SK-N-SH treated with all-trans-retinoic acid at 6 μM for 48 hours (cell line): ENCODE results near the gene SUDS3.
A peak's percentile ranks its signal among the peaks of the same experiment; 100 is the strongest.

Experiments
- ATAC-seq: fragments of 200-7000 bp; cut with Tn5 transposase; 3 replicates; pipeline ENCODE4 v1.9.1; 2020; ENCODE audit warnings: mild to moderate bottlenecking, moderate library complexity
- ARNTL ChIP-seq: fragments of 450-650 bp; formaldehyde crosslinking; IDR thresholded peaks from 2 replicates; pipeline ENCODE4 v1.5.0; 2020; ENCODE audit warnings: low read depth, mild to moderate bottlenecking, moderate library complexity, borderline replicate concordance
- BACH2 ChIP-seq: fragments of 250-450 bp; sonication (Bioruptor Pico); IDR thresholded peaks from 2 replicates; pipeline ENCODE4 v1.9.0; 2021; ENCODE audit warnings: mild to moderate bottlenecking, borderline replicate concordance
- ESRRG ChIP-seq: fragments of 250-450 bp; sonication (Bioruptor Pico); IDR thresholded peaks from 2 replicates; pipeline ENCODE4 v1.6.1; 2021; ENCODE audit warnings: mild to moderate bottlenecking
- ISL1 ChIP-seq: fragments of 250-450 bp; sonication (Bioruptor Pico); IDR thresholded peaks from 2 replicates; pipeline ENCODE4 v2.1.2; 2022; ENCODE audit warnings: mild to moderate bottlenecking, moderate library complexity
- OSR1 ChIP-seq: fragments of 250-450 bp; sonication (Bioruptor Pico); IDR thresholded peaks from 2 replicates; pipeline ENCODE4 v1.8.0; 2022; ENCODE audit warnings: moderate library complexity, mild to moderate bottlenecking, inconsistent platforms
- PATZ1 ChIP-seq: fragments of 250-450 bp; sonication (Bioruptor Pico); IDR thresholded peaks from 2 replicates; pipeline ENCODE4 v1.8.0; 2020; ENCODE audit warnings: mild to moderate bottlenecking, moderate library complexity, borderline replicate concordance
- POU6F1 ChIP-seq: fragments of 250-450 bp; sonication (Bioruptor Pico); IDR thresholded peaks from 2 replicates; pipeline ENCODE4 v1.8.0; 2021; ENCODE audit warnings: low read depth, mild to moderate bottlenecking, moderate library complexity, borderline replicate concordance
- PPARA ChIP-seq: fragments of 250-450 bp; sonication (Bioruptor Pico); IDR thresholded peaks from 2 replicates; pipeline ENCODE4 v1.5.0; 2020; ENCODE audit warnings: mild to moderate bottlenecking, borderline replicate concordance
- RARB ChIP-seq: fragments of 250-450 bp; sonication (Bioruptor Pico); IDR thresholded peaks from 2 replicates; pipeline ENCODE4 v1.8.0; 2021; ENCODE audit warnings: mild to moderate bottlenecking, moderate library complexity
- SNAI2 ChIP-seq: fragments of 250-450 bp; sonication (Bioruptor Pico); IDR thresholded peaks from 2 replicates; pipeline ENCODE4 v1.5.0; 2020; ENCODE audit warnings: mild to moderate bottlenecking, moderate library complexity
- TCF4 ChIP-seq: fragments of 250-450 bp; sonication (Bioruptor Pico); IDR thresholded peaks from 2 replicates; pipeline ENCODE4 v1.8.0; 2021; ENCODE audit warnings: mild to moderate bottlenecking, moderate library complexity, borderline replicate concordance
- TOX ChIP-seq: fragments of 250-450 bp; sonication (Bioruptor Pico); IDR thresholded peaks from 2 replicates; pipeline ENCODE4 v1.8.0; 2021; ENCODE audit warnings: mild to moderate bottlenecking, moderate library complexity, borderline replicate concordance
- TSHZ2 ChIP-seq: fragments of 250-450 bp; sonication (Bioruptor Pico); IDR thresholded peaks from 2 replicates; pipeline ENCODE4 v1.5.0; 2020; ENCODE audit warnings: mild to moderate bottlenecking, moderate library complexity
- ZFP3 ChIP-seq: fragments of 250-450 bp; sonication (Bioruptor Pico); IDR thresholded peaks from 2 replicates; pipeline ENCODE4 v1.5.0; 2020; ENCODE audit warnings: mild to moderate bottlenecking, moderate library complexity
- ZFP30 ChIP-seq: fragments of 450-650 bp; formaldehyde crosslinking; IDR thresholded peaks from 2 replicates; pipeline ENCODE4 v1.5.0; 2022; ENCODE audit warnings: mild to moderate bottlenecking, moderate library complexity
- ZNF565 ChIP-seq: fragments of 450-650 bp; formaldehyde crosslinking; conservative IDR thresholded peaks from 2 replicates; pipeline ENCODE4 v1.5.0; 2020; ENCODE audit warnings: low read depth, mild to moderate bottlenecking, moderate library complexity
- ZNF70 ChIP-seq: fragments of 450-650 bp; formaldehyde crosslinking; IDR thresholded peaks from 2 replicates; pipeline ENCODE4 v1.5.0; 2020; ENCODE audit warnings: mild to moderate bottlenecking, moderate library complexity
- ZNF8 ChIP-seq: fragments of 450-650 bp; formaldehyde crosslinking; IDR thresholded peaks from 2 replicates; pipeline ENCODE4 v1.5.0; 2020; ENCODE audit warnings: mild to moderate bottlenecking, moderate library complexity
- TF ChIP-seq, protein P1 (sequence below): fragments of 250-450 bp; sonication (Bioruptor Pico); IDR thresholded peaks from 2 replicates; pipeline ENCODE4 v1.5.1; 2020; ENCODE audit warnings: low read depth, mild to moderate bottlenecking, moderate library complexity
- TF ChIP-seq, protein P2 (sequence below): fragments of 250-450 bp; sonication (Bioruptor Pico); IDR thresholded peaks from 2 replicates; pipeline ENCODE4 v1.5.1; 2021; ENCODE audit warnings: mild to moderate bottlenecking, moderate library complexity

SUDS3 gene

DNA sequence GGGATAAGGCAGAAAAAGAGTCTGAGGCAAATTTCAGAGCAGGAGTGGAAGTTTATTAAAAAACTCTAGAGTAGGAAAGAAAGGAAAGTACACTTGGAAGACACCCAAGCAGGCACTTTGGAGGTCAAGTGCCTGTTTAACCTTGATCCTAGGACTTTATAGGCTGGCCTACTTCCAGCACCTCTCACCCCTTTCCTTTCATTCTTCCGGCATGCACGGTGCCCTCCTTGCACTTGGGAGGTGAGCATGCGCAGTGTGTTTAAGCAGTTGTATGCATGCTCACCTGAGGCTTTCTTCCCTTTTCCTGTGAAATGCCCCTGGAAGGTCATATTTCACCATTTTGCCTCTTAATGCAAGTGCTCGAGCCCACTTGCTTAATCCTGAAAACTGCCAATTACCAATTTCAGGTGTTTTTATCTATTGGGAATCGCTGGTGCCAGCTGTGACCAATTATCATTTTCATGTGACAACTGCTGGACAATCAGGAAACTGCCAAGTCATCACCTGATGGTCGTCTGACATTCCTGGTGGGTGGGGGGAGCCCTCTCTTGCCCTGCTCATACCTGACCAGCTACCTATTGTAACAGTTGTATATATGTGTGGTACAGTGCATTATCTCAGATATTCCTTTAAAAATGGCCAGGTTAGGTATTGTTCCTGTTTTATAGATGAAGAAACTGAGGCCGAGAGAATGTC, 53.5 kb downstream of the SUDS3 start:
- no peak for ATAC-seq
- TF ChIP-seq PPARA (CRISPR knock-in tag) (no peak), TOX (CRISPR knock-in tag) (no peak), ZFP30 (CRISPR knock-in tag) (no peak), ZFP3 (CRISPR knock-in tag) (no peak), TSHZ2 (CRISPR knock-in tag) (no peak), RARB (CRISPR knock-in tag) (no peak), ARNTL (no peak), SNAI2 (CRISPR knock-in tag) (no peak), ZNF8 (no peak), POU6F1 (CRISPR knock-in tag) (no peak), ESRRG (no peak), BACH2 (CRISPR knock-in tag) (no peak), ZNF70 (CRISPR knock-in tag) (no peak), PATZ1 (CRISPR knock-in tag) (no peak), ZNF565 (CRISPR knock-in tag) (no peak)
- TF ChIP-seq, protein P1, sequence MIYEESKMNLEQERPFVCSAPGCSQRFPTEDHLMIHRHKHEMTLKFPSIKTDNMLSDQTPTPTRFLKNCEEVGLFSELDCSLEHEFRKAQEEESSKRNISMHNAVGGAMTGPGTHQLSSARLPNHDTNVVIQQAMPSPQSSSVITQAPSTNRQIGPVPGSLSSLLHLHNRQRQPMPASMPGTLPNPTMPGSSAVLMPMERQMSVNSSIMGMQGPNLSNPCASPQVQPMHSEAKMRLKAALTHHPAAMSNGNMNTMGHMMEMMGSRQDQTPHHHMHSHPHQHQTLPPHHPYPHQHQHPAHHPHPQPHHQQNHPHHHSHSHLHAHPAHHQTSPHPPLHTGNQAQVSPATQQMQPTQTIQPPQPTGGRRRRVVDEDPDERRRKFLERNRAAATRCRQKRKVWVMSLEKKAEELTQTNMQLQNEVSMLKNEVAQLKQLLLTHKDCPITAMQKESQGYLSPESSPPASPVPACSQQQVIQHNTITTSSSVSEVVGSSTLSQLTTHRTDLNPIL (CRISPR knock-in tag) = no peak
- TF ChIP-seq, protein P2, sequence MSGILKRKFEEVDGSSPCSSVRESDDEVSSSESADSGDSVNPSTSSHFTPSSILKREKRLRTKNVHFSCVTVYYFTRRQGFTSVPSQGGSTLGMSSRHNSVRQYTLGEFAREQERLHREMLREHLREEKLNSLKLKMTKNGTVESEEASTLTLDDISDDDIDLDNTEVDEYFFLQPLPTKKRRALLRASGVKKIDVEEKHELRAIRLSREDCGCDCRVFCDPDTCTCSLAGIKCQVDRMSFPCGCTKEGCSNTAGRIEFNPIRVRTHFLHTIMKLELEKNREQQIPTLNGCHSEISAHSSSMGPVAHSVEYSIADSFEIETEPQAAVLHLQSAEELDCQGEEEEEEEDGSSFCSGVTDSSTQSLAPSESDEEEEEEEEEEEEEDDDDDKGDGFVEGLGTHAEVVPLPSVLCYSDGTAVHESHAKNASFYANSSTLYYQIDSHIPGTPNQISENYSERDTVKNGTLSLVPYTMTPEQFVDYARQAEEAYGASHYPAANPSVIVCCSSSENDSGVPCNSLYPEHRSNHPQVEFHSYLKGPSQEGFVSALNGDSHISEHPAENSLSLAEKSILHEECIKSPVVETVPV (CRISPR knock-in tag) = no peak
- TF ChIP-seq, all 23 proteins: peak for 0

DNA sequence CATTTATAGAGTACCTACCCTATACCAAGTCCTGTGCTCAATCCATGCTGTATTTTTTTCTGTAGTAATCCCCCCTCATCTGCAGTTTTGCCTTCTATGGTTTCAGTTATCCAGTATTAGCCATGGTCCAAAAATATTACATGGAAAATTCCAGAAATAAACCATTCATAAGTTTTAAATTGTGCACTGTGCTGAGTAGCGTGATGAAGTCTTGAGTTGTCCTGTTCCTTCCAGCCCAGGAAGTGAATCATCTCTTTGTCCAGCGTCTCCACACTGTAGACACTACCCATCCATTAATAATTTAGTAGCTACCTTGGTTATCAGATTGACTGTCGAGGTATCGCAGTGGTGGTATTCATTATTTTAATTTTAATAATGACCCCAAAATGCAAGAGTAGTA, 54.2 kb downstream of the SUDS3 start:
- no peak for TF ChIP-seq SNAI2 (CRISPR knock-in tag)
- TF ChIP-seq TCF4 (CRISPR knock-in tag) = no peak
- TF ChIP-seq ARNTL = no peak
- no peak for TF ChIP-seq ZNF8
- no peak for TF ChIP-seq TOX (CRISPR knock-in tag)
- TF ChIP-seq PATZ1 (CRISPR knock-in tag) = no peak
- TF ChIP-seq, protein P2 (CRISPR knock-in tag) = no peak
- TF ChIP-seq ESRRG = no peak
- no peak for TF ChIP-seq ISL1 (CRISPR knock-in tag)
- TF ChIP-seq, protein P1 (CRISPR knock-in tag) = no peak
- no peak for TF ChIP-seq TSHZ2 (CRISPR knock-in tag)
- TF ChIP-seq OSR1 (CRISPR knock-in tag) = no peak
- no peak for TF ChIP-seq BACH2 (CRISPR knock-in tag)
- peak; percentile 60 for ATAC-seq
